A673 (cell line): ENCODE results near the gene ANKRD61. TPM values are rescaled to one million over a fixed set of nuclear protein-coding genes. Genes with fewer than 3 reads are reported as not detected.
"Not testable (repeated sequence)": the region's sequence is repeated elsewhere in the genome, so short reads cannot be mapped to it uniquely, and the experiment has no call there.

Experiments used
- BruUV-seq: library from RNA; stranded (reverse); fragments of 400-500 nt; replicated peaks from 2 replicates; lab custom pipeline; 2021; lab: Mats Ljungman, UMichigan
- CTCF ChIA-PET: fragments of 300-600 bp; sonication (Branson Sonifier 250); formaldehyde crosslinking; loops from one replicate; lab custom pipeline; 2022; ENCODE audit warnings: antibody characterized with exemption; lab: Charles Lee
- POLR2A ChIA-PET: fragments of 300-600 bp; sonication (Branson Sonifier 250); formaldehyde crosslinking; loops from one replicate; lab custom pipeline; 2022; ENCODE audit warnings: antibody characterized with exemption; ENCODE audit not compliant: low non-redundant PET; lab: Charles Lee
- DNase-seq: peaks from one replicate; pipeline ENCODE4 v3.0.0-alpha.2; 2015; ENCODE audit warnings: low spot score
- H3K27ac ChIP-seq: fragments of 200-600 bp; sonication (generic); 2 replicates; pipeline ENCODE4 v1.5.1; 2016; ENCODE audit warnings: mixed run types, low read depth, mild to moderate bottlenecking, mixed read lengths, antibody characterized with exemption, low read length; ENCODE audit not compliant: poor library complexity, severe bottlenecking
- H3K27me3 ChIP-seq: fragments of 200-600 bp; sonication (generic); replicated peaks from 2 replicates; pipeline ENCODE4 v1.6.1; 2017; ENCODE audit warnings: mixed run types, low read depth, mild to moderate bottlenecking, mixed read lengths, antibody characterized with exemption, low read length; ENCODE audit not compliant: insufficient read depth, poor library complexity
- H3K36me3 ChIP-seq: fragments of 200-600 bp; sonication (generic); 2 replicates; pipeline ENCODE4 v1.6.1; 2016; ENCODE audit warnings: mixed run types, mild to moderate bottlenecking, mixed read lengths, antibody characterized with exemption, low read length; ENCODE audit not compliant: insufficient read depth, poor library complexity, severe bottlenecking
- H3K4me1 ChIP-seq: fragments of 200-600 bp; sonication (generic); 2 replicates; pipeline ENCODE4 v1.6.1; 2017; ENCODE audit warnings: mixed run types, mild to moderate bottlenecking, mixed read lengths, antibody characterized with exemption, low read length; ENCODE audit not compliant: insufficient read depth, poor library complexity, severe bottlenecking
- H3K4me3 ChIP-seq: fragments of 200-600 bp; sonication (generic); 2 replicates; pipeline ENCODE4 v1.5.1; 2016; ENCODE audit warnings: low read depth, mixed run types, mild to moderate bottlenecking, mixed read lengths, low read length; ENCODE audit not compliant: poor library complexity, severe bottlenecking
- H3K9me3 ChIP-seq: fragments of 200-600 bp; sonication (generic); 2 replicates; pipeline ENCODE4 v1.6.1; 2016; ENCODE audit warnings: mixed run types, low read depth, mild to moderate bottlenecking, mixed read lengths, antibody characterized with exemption, low read length; ENCODE audit not compliant: poor library complexity, severe bottlenecking
- EZH2 ChIP-seq: fragments of 200-600 bp; sonication (generic); IDR thresholded peaks from 2 replicates; pipeline ENCODE4 v1.6.1; 2017; ENCODE audit warnings: borderline replicate concordance, low read depth, mild to moderate bottlenecking, mixed read lengths, antibody characterized with exemption, low read length; ENCODE audit not compliant: poor library complexity, severe bottlenecking
- intact Hi-C: fragments of 100-400 bp; cut with micrococcal nuclease; formaldehyde crosslinking; loops from one replicate; pipeline ENCODE4 v1.10.0; 2022; ENCODE audit not compliant: unreplicated experiment
- total RNA-seq: library from RNA; stranded (reverse); gene quantifications from 2 replicates; pipeline ENCODE4 v1.2.3, GENCODE V29; 2021
- TF ChIP-seq, protein P1 (sequence below): fragments of 300-800, 200-600 bp; sonication (generic); conservative IDR thresholded peaks from 2 replicates; pipeline ENCODE4 v1.5.1; 2017; ENCODE audit warnings: low read depth, mild to moderate bottlenecking, antibody characterized with exemption, low read length, moderate library complexity, mixed read lengths

Gene ANKRD61
- total RNA-seq, 1 experiment from 2014 or later, result 1.1 TPM

DNA sequence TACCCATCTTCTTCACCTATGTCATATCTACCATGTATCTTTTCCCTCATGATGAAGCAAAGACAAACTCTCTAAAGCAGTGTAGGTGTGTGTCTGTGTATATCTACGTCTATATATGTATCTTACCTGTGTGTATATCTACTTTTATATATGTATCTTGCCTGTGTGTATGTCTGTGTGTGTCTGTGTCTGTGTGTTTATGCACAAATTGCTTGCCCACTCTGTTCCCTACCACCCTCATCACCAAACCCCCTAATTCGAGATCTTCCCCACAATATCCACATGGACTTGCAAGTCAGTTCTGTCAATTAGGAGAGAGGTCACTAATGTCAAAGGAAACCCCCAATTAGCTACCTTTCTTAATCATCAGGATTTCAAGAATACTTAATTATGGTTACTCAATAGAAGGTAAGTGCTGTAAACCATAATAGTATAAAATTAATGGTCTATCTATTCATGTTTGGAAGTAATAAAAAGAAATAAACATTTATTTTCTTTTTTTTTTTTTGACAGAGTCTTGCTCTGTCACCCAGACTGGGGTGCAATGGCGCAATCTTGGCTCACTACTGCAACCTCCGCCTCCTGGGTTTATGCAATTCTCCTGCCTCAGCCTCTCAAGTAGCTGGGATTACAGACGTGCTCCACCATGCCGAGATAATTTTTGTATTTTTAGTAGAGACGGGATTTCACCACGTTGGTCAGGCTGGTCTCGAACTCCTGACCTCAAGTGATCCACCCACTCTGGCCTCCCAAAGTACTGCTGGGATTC, 43.6 kb downstream of the ANKRD61 start:
- CTCF ChIA-PET, result no interaction called here
- TF ChIP-seq EZH2, result no peak
- TF ChIP-seq, protein P1, sequence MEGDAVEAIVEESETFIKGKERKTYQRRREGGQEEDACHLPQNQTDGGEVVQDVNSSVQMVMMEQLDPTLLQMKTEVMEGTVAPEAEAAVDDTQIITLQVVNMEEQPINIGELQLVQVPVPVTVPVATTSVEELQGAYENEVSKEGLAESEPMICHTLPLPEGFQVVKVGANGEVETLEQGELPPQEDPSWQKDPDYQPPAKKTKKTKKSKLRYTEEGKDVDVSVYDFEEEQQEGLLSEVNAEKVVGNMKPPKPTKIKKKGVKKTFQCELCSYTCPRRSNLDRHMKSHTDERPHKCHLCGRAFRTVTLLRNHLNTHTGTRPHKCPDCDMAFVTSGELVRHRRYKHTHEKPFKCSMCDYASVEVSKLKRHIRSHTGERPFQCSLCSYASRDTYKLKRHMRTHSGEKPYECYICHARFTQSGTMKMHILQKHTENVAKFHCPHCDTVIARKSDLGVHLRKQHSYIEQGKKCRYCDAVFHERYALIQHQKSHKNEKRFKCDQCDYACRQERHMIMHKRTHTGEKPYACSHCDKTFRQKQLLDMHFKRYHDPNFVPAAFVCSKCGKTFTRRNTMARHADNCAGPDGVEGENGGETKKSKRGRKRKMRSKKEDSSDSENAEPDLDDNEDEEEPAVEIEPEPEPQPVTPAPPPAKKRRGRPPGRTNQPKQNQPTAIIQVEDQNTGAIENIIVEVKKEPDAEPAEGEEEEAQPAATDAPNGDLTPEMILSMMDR, result no peak

DNA sequence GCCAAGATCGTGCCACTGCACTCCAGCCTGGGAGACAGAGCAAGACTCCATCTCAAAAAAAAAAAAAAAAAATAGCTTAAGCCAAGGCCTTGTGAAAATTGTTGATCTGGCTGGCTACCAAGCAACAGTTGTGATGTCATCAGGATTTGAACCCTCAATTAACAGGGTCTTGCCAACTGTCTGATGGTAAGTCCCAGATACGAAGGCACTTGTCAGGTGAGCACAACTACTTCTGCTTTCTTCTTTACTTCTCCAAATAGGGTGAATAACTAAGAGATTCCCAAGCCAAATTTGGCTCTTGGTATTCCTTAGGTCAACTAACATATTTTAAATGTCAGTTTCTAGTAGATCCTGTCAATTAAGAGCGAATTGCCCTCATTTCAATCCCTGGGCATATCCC, 47.4 kb downstream of the ANKRD61 start:
- BruUV-seq, result no TSS peak
- Histone ChIP-seq H3K9me3 (no peaks in the 10 kb centered on the region), H3K27me3 (no peaks in the 10 kb centered on the region), H3K27ac (no peak overlapping the region), H3K36me3 (no peaks in the 10 kb centered on the region), H3K4me3 (no peak overlapping the region), H3K4me1 (no peaks in the 10 kb centered on the region)
- intact Hi-C loops, result no loop called here
- no peak for DNase-seq
- CTCF ChIA-PET, result no interaction called here
- TF ChIP-seq EZH2, result no peak
- TF ChIP-seq, protein P1, result no peak
- POLR2A ChIA-PET, result no interaction called here

More for the DNA sequence above, 43.6 kb downstream of the ANKRD61 start:
- DNase-seq, result no peak
- Histone ChIP-seq H3K27ac (no peak overlapping the region), H3K27me3 (no peaks in the 10 kb centered on the region), H3K4me3 (no peak overlapping the region), H3K36me3 (no peaks in the 10 kb centered on the region), H3K9me3 (no peaks in the 10 kb centered on the region), H3K4me1 (no peaks in the 10 kb centered on the region)
- POLR2A ChIA-PET, result no interaction called here
- no TSS peak for BruUV-seq
- intact Hi-C loops, result no loop called here

DNA sequence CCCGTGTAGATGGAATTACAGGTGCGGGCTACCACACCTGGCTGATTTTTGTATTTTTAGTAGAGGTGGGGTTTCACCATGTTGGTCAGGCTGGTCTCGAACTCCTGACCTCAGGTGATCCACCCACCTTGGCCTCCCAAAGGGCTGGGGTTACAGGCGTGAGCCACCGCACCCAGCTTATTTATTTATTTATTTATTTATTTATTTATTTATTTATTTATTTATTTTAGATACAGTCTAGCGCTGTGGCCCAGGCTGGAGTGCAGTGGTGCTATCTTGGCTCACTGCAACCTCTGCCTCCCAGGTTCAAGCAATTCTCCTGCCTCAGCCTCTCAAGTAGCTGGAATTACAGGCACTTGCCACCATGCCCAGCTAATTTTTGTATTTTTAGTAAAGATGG, 51.9 kb downstream of the ANKRD61 start:
- H3K27ac ChIP-seq, intact Hi-C loops, BruUV-seq, DNase-seq, H3K4me3 ChIP-seq, H3K4me1 ChIP-seq, H3K9me3 ChIP-seq, CTCF ChIA-PET, H3K36me3 ChIP-seq, H3K27me3 ChIP-seq: not testable (repeated sequence)
- POLR2A ChIA-PET, result interaction anchor here (0.6 kb wide), 1 partner anchor 65 kb away, joined by 3 read pairs; no protein-coding TSS in a partner anchor

Other genes with a start within 250 kb of the ANKRD61 start
- gene RNF216, start 249.7 kb upstream of the ANKRD61 start, total RNA-seq, result 50.6 and 51.2 TPM in 2 replicates
- not detected in 2 replicates for gene OCM, start 150.6 kb upstream of the ANKRD61 start, total RNA-seq
- gene CCZ1, start 132.6 kb upstream of the ANKRD61 start, total RNA-seq, result 135 and 149 TPM in 2 replicates
- 0.41 and 1.0 TPM in 2 replicates for gene RSPH10B, start 60.7 kb upstream of the ANKRD61 start, total RNA-seq
- 14.6 and 16.8 TPM in 2 replicates for gene PMS2, start 22.3 kb upstream of the ANKRD61 start, total RNA-seq
- gene AIMP2, start 22.1 kb upstream of the ANKRD61 start, total RNA-seq, result 87.4 and 90.1 TPM in 2 replicates
- 118 and 119 TPM in 2 replicates for gene EIF2AK1, start 27.8 kb downstream of the ANKRD61 start, total RNA-seq
- 19.7 and 20.6 TPM in 2 replicates for gene USP42, start 73.6 kb downstream of the ANKRD61 start, total RNA-seq
- 20.2 and 20.5 TPM in 2 replicates for gene CYTH3, start 241.2 kb downstream of the ANKRD61 start, total RNA-seq